Fibroblast of mammary gland (primary cell): ENCODE data around the gene SLC7A14.

Experiments used
- DNase-seq: peaks from one replicate; pipeline ENCODE4 v3.0.0-alpha.2; 2010; ENCODE audit warnings: low read depth
- H3K4me3 ChIP-seq: 2 replicates; pipeline ENCODE4 v1.5.1; 2011; ENCODE audit warnings: low read depth, mild to moderate bottlenecking, low read length, moderate library complexity; ENCODE audit not compliant: control insufficient read depth
- CTCF ChIP-seq: conservative IDR thresholded peaks from 2 replicates; pipeline ENCODE4 v1.5.1; 2011; ENCODE audit warnings: low read depth, low read length, inconsistent platforms; ENCODE audit not compliant: control insufficient read depth, insufficient read depth

The SLC7A14 gene

GRCh38 chr3:170608475-170608874 is 22.6 kb upstream of the SLC7A14 start:
- TF ChIP-seq CTCF: no peak
- no peak for DNase-seq
- no peak overlapping the region for H3K4me3 ChIP-seq

GRCh38 chr3:170606675-170607074 is 20.8 kb upstream of the SLC7A14 start:
- H3K4me3 ChIP-seq: no peak overlapping the region
- DNase-seq: no peak
- no peak for TF ChIP-seq CTCF

- DNase-seq: no peak
- H3K4me3 ChIP-seq: no peak overlapping the region
- no peak for TF ChIP-seq CTCF
These were observed 19.6 kb upstream of the SLC7A14 start for GRCh38 chr3:170605490-170605889.

- no peak for DNase-seq
- H3K4me3 ChIP-seq: no peak overlapping the region
- no peak for TF ChIP-seq CTCF
These were observed 18.1 kb upstream of the SLC7A14 start for GRCh38 chr3:170603770-170604510.

GRCh38 chr3:170602556-170602955 is 16.7 kb upstream of the SLC7A14 start:
- no peak overlapping the region for H3K4me3 ChIP-seq
- no peak for DNase-seq

GRCh38 chr3:170600005-170600624 is 14.2 kb upstream of the SLC7A14 start:
- no peak for DNase-seq
- TF ChIP-seq CTCF: no peak

More at GRCh38 chr3:170602556-170602955, 16.7 kb upstream of the SLC7A14 start:
- no peak for TF ChIP-seq CTCF

More at GRCh38 chr3:170600005-170600624, 14.2 kb upstream of the SLC7A14 start:
- H3K4me3 ChIP-seq: no peak overlapping the region
